Measurements from ENCODE around the gene MED12L.
A peak's percentile ranks its signal among the peaks of the same experiment; 100 is the strongest.
"Not testable (repeated sequence)": the region's sequence is repeated elsewhere in the genome, so short reads cannot be mapped to it uniquely, and the experiment has no call there.

Gene MED12L

GRCh38 chr3:151144760-151145159 is 59.3 kb downstream of the MED12L start:
- DNase-seq: no peak

DNA sequence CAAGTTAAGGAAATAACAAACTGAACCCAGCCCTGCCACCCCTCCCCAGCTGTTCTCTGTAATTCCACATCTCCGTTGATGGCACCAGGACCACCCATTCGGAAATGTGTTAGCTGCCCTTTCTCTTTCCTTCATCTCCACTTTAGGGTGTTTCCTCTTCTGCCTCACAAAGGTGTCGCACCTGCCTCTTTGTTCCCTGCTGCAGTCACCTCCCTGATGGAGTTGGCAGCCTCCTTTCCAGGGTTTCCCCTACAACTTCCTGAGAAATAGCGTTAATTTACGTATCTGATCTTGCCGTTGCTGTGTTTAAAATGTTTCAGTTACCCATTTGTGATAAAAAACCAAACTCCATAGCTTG is 60.2 kb downstream of the MED12L start:
- DNase-seq: no peak

DNA sequence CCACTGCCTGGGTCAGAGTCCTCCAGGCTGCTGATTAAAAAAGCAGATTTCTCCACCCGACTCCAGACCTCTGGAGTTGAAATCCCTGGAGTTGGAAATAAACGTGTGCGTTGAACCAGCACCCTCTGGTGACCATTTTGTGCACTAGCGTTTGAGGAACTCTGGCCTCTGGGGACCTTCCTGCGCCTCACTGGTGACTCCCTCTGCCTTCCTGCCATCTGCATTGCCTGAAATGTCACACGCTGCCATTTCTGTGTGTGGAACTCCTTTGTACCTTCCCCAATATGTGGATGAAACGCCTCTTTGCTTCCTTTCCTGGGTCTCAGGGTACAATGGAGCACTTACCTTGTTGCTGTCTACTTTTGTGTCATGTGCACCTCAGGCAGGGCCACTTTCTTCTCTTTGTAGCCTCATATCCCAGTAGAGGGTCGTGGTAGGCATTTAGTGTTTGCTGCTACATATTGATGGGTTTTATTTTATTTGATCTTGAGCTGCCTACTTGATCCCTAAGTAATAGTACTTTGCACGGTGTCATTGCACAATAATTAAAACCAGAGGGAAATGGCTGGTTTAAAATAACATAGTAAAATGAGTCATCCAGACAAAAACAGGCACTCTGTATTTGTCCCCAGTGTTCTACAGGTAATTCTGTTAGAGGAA is 60.7 kb downstream of the MED12L start:
- DNase-seq: peak; percentile 72 to 91

DNA sequence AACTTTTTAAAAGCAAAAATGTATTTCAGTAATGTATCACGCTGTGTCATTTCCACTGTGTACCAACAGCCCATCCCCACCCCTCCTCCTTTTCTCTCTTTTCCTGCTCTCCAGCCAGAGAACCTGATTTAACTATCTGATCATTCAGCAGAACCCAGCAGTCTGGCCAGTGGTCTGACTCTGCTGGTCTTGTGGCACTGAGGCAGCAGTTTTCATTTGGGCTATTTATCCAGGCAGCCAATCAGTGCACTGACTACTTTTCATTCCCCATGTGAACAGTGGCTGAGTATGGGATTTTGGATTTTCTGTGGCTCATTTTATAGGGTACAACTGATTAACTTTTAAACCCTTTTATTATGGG is 61.2 kb downstream of the MED12L start:
- no peak for DNase-seq

GRCh38 chr3:151147299-151147698 is 61.8 kb downstream of the MED12L start:
- no peak for DNase-seq

DNA sequence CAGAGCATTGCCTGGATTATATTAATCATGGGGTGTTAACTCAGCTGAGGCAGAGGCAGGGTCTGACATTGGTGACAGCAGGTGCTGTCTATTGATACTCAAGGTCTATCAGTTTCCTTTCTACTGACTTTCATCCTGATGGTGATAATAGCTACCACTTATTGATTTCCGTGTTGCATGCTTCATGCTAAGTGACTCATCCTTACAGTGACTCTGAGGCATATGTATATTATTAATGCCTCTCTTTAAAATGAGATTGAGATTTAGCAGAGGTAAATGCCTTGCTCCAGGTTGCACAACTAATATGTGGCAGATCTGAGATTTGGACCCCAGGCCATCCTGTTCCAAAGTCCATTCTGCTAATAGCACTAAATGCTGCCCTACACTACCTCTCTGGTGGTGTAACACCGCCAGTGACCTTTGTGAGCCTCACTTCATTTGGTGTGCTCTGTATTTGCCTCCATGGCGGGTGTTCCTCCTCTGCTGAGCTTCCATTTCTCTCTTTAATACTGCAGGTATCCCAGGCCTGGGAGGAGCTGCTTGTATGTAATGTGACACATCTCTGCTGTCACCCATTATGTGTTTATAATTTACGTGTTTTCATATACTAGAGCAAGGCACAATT is 67.1 kb downstream of the MED12L start:
- no peak for DNase-seq

GRCh38 chr3:151154566-151154965 is 69.1 kb downstream of the MED12L start:
- DNase-seq: no peak

DNA sequence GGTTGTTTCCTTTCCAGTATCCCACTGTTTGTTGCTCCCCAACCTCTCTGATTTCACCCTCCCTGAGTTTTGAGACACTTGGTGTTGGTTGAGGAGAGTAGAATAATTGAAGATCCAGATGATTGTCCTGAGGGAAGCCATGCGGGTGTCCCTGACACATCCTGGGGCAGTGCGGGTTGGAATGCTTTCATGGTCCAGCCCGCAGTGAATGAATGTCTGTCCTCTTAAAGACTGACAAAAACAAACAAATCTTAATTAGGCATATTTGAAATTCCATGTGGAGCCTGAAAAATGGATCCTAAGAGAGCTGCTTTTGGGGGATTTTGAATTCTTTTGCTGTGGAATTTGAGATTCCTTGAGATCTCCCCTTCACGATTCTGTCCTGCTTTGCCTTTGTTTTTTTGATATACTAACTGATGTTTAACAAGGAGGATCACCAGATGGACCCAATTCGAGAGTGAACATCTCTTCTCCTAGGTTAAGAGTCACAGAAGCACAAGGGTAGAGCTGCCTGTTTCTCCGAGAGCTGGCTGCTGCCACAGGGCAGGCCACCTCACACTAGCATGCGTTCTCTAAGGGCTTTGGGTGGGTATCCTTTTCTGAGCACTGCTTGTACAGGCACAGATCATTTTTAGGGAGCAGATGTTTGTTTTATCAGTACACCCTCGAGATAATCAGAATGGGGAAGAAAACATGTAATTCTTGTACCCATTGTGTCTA is 70.1 kb downstream of the MED12L start:
- DNase-seq: no peak

- DNase-seq: peak; percentile 81 to 85
Observed at GRCh38 chr3:151156618-151157216, 71.3 kb downstream of the MED12L start.

DNA sequence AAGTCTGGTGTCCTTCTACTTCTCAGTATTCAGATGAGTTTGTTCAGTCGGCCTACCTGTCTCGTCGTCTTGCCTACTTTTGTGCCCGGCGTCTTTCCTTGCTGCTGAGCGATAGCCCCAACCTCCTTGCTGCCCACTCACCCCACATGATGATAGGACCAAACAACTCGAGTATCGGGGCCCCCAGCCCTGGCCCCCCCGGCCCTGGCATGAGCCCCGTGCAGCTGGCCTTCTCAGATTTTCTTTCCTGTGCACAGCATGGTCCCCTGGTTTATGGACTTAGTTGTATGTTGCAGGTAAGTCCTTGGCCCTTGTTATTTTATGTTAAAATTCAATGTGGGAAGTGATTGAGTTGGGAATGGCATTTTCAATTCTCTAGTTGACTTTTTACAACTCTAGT is 74.3 kb downstream of the MED12L start:
- DNase-seq: no peak

GRCh38 chr3:151165226-151165625 is 79.8 kb downstream of the MED12L start:
- no peak for DNase-seq

DNA sequence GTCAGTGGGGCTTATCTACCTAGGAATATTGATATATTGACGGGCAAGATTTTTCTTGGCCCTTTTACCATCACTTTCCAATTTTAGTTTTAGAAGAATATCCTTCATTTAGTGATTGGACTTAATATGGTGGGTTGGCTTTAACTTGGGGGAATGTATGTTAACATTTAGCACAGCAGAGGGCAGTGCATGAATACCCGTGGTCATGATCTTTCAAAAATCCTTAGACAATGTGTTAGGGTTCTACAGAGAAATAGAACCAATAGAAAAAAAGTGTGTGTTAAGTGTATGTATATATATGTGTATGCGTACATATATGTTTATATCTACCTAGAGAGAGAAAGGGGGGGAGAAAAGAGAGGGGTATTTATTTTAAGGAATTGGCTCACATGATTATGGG is 80.7 kb downstream of the MED12L start:
- DNase-seq: no peak

DNA sequence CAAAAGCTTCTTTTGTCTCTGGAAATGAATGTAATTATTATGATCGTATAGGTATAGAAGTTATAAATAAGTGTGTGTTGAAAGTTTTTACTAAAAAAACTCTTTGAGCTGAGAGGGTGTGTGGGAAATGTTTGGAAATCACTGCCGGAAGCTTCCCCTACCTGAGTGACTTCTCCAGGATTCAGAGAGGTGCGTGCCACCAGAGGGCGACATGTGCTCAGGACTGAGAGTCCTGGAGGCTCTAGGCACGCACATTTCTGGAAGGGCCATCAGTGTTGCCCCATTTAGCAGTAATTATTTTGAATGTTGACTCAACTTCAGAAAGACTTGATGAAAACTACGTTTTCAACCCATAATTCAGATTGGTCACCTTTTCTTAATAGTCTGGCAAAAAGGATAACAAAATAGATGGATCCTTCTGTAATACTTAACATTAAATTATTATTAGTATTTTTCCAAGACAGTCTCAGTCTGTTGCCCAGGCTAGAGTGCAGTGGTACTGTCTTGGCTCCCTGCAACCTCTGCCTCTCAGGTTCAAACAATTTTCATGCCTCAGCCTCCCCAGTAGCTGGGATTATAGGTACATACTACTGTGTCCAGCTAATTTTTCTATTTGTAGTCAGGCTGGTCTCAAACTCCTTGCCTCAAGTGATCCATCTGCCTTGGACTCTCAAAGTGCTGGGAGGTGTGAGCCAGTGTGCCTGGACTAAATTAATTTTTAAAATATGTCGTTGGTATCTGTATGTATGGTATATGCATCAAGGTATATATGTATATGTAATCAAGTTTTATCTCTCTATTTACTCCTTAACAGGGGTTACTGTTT is 83.0 kb downstream of the MED12L start:
- DNase-seq: peak; percentile 31 to 71

GRCh38 chr3:151169262-151169947 is 83.9 kb downstream of the MED12L start:
- no peak for DNase-seq

- DNase-seq: not testable (repeated sequence)
Observed at GRCh38 chr3:151169948-151170679, 84.7 kb downstream of the MED12L start.

DNA sequence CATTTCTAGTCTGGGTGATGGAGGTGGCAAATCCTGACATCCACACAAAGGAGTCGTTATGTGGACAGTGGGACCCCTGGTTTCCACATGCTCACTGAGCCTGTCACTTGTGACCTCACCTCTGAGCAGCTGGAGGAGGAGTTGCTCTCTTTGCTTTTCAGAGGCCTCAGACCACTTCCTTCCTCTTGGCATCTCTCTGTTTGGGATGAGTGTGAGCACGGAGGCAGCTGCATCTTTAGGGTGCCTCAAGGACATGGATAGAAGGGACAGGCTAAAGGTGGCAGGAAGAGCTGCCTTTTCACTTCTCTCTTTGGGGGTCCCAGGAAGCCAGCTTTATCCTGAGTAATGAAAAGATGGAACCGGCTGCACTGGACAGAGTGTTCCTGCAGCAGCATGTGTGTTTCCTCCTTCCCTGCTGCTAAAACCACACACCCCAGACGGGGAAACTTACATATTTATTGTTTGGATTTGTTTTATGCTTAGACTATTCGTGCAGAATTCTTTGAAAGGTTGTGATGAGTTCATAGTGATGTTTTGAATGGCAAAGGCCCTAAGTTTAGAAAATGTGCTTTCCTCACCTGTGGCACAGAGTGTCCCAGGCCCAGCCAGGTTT is 85.8 kb downstream of the MED12L start:
- no peak for DNase-seq

DNA sequence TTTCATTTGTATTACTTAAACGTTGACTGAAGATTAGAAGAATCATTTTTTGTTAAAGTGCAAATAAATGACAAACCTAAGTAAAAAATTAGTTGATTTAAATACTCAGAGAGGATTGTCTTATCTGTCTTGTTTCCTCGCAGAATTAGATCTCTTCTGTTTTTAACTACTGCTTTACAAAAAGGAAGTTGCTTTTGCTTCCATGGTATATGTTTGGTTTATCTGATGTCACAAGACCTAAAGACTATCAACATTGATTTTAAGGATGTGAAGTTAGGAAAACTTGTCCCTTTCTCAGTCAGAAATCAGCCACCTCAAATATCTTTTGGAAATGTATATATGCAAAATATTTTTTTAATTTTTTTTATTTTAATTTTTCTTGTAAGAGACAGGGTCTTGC is 88.9 kb downstream of the MED12L start:
- no peak for DNase-seq

GRCh38 chr3:151175952-151176351 is 90.5 kb downstream of the MED12L start:
- DNase-seq: no peak

DNA sequence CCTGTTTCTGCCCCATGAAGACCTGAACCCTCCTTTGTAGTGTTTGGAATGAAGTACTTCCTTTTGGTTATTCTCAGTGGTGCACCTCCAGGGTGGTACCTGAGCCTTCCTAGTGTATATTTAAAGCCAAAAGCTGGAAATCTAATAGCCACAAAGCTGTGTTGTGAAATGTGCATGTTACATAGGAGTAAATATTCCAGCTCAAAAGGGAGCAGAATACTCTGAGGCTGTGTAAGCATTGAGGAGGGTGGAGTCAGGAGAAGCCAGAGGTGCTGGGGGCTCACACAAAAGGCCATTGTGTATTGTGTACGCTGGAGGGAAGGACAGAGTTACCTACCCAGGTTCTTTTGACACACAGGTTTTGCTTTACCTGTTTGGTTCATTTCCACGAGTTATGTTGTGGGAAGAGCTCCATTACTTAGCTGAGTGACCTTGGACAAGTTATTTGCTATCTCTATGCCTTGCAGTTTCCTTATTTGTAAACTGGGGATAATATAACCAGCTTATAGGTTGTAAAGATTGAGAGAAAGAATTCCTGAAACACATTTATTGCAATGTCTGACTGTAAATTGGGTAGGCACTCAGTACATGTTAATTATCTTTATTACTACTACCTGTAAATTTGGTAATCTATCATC is 92.9 kb downstream of the MED12L start:
- no peak for DNase-seq

DNA sequence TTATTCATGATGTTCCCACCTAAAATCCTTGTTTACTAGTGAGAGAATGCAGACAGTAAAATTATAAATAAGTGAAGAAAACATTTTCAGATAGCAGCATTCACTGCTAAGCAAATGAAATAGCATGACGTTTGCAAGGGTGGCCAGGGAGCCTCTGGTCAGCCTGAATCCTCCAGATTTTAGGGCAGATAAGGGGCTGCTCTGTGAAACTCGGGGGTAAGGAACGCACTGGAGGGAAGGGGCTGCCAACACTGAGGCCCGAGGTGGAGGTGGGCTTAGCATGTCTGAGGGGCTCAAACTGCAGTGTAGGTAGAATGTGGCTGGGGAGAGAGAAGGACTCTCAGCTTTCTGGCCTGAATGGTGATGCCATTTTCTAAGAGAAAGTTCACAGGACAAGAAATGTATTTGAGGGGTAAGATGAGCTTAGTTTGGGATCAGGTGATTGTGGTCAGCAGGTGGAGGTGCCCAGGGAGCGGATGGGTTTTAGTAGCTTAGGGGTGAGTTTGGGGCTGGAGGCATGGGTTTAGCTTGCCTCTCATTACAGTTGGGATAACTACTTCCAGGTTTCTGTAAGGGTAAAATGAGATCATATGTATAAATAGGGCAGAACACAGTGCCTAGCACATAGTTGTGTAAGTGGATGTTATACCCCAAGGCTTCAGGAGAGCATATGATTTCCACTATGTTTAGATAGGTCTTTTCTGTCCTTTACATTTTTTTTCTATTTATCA is 97.0 kb downstream of the MED12L start:
- DNase-seq: no peak

All from NCI-H524 (cell line).